ENCODE data around the gene VAV3.

VAV3 gene

DNA sequence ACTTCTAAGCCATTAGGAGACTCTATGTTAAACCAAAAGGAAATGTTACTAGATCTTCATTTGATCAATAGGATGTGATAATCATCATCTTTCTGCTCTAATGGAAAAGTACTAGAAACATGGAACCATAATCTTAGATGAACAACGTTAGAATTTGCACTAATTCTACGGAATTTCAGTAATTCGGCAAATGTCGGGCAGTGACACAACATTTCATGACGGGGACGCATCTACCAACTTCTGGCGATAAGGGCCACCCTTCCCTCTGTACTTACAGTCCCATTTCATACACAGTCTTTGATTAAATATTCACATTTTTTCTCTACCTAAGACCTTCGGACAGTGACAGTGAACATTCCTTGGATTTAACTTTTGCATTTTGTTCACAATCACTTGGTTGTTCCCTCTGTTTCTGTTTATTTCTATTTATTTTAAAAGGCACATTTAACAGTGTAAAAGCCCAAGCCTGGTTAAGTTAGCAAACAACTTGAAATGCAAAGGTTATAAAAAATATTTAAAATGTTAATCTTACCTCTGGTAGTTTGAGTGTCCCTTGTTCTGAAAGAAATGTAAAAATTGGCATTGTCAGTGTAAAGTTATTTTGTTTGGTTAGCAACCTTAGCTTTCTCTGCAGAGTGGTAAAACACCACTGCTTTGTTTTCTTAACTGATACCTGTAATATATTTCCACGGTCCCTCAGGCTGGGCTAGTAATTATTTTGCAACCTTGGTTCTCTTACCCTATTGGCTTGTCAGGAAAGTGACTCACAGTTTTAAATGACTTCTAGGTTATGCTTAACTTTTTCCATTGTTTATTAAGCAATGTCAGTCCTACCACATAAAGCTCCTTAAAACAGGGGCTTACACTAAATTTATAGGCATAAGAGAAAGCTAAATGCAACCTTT lies 276.9 kb downstream of the VAV3 start:
- no peaks in the 10 kb centered on the region for H3K27me3 Mint-ChIP-seq (ENCODE audit: low read depth, poor library complexity)
- DNase-seq = no peak
- H3K4me3 Mint-ChIP-seq = no peak overlapping the region
- H3K36me3 Mint-ChIP-seq (ENCODE audit: low read depth) = no peaks in the 10 kb centered on the region
- no peaks in the 10 kb centered on the region for H3K9me3 Mint-ChIP-seq
- TF ChIP-seq, protein P1, sequence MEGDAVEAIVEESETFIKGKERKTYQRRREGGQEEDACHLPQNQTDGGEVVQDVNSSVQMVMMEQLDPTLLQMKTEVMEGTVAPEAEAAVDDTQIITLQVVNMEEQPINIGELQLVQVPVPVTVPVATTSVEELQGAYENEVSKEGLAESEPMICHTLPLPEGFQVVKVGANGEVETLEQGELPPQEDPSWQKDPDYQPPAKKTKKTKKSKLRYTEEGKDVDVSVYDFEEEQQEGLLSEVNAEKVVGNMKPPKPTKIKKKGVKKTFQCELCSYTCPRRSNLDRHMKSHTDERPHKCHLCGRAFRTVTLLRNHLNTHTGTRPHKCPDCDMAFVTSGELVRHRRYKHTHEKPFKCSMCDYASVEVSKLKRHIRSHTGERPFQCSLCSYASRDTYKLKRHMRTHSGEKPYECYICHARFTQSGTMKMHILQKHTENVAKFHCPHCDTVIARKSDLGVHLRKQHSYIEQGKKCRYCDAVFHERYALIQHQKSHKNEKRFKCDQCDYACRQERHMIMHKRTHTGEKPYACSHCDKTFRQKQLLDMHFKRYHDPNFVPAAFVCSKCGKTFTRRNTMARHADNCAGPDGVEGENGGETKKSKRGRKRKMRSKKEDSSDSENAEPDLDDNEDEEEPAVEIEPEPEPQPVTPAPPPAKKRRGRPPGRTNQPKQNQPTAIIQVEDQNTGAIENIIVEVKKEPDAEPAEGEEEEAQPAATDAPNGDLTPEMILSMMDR (IDR thresholded peaks at IDR 0.05) = no peak
- H3K4me1 Mint-ChIP-seq = peaks cover 42% of the 10 kb centered on the region
- peak overlapping the region; percentile 90 for H3K27ac Mint-ChIP-seq

DNA sequence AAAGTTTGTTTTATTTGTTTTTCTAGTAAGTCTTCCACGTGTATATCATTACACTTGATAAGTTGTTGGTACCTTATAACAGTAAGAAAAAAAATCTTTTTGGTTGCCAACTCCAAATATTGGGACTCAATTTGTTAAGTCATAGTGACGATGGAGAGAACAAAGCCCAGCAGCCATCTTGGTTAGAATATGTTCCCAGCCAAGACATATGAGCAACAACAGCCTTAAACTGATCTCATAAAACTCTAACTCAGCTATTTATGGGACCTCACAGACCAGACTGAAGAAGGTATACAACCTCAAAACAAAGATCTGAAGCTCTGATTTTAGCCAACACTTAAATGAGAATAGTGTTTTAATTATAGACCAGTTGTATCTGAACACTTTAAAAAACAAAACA lies 281.3 kb downstream of the VAV3 start:
- Mint-ChIP-seq H3K4me3 (no peak overlapping the region), H3K27ac (no peak overlapping the region), H3K4me1 (peaks cover 29% of the 10 kb centered on the region), H3K36me3 (ENCODE audit: low read depth) (no peaks in the 10 kb centered on the region), H3K9me3 (no peaks in the 10 kb centered on the region), H3K27me3 (ENCODE audit: low read depth, poor library complexity) (no peaks in the 10 kb centered on the region)
- TF ChIP-seq, protein P1 (IDR thresholded peaks at IDR 0.05) = no peak
- DNase-seq = no peak

DNA sequence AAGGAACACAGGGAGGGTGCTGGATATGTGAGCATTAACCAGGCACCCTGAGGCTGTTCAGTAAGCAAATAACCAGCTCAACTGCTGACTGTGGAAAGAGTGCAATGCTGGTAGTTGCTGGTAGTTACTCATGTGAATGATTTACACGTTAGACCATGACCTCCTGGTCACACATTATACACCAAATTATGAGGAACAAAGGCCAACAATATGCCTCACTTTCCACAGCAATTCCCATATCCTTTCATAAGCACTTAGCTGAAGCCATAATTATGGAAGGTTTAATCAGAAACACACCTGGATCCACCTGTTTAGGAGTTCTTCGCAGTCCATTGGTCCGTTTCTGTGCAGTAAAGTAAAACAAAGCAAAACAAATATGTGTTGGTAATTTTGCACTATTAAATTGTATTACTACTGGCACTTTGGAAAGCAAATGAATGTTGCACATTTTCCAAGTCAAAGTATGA lies 281.8 kb downstream of the VAV3 start:
- TF ChIP-seq, protein P1 (IDR thresholded peaks at IDR 0.05) = no peak
- H3K27me3 Mint-ChIP-seq (ENCODE audit: low read depth, poor library complexity) = no peaks in the 10 kb centered on the region
- DNase-seq = no peak
- H3K4me3 Mint-ChIP-seq = no peak overlapping the region
- H3K4me1 Mint-ChIP-seq = peaks cover 25% of the 10 kb centered on the region
- H3K36me3 Mint-ChIP-seq (ENCODE audit: low read depth) = no peaks in the 10 kb centered on the region
- H3K27ac Mint-ChIP-seq = peak overlapping the region; percentile 69
- no peaks in the 10 kb centered on the region for H3K9me3 Mint-ChIP-seq

DNA sequence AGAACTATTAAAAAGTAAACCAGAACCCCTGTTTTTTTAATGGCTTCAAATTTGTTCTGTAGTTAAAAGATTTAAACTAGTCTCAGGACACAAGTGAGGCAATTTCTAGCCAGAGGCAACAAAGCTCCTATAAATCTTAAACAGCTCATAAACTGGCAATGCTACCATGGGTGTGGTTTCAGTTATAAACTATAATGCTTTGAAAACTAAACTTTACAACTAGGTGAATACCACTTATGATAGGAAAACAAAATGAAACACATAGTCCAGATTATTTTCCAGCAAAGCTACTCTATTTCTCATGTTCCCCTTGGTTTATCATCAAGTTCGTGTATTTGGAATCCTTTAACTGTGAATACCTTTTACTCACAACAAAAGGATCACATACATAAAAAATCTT lies 282.5 kb downstream of the VAV3 start:
- Mint-ChIP-seq H3K9me3 (no peaks in the 10 kb centered on the region), H3K27me3 (ENCODE audit: low read depth, poor library complexity) (no peaks in the 10 kb centered on the region), H3K4me3 (no peak overlapping the region), H3K27ac (peak overlapping the region; percentile 70), H3K4me1 (peaks cover 22% of the 10 kb centered on the region), H3K36me3 (ENCODE audit: low read depth) (no peaks in the 10 kb centered on the region)
- no peak for DNase-seq
- TF ChIP-seq, protein P1 (IDR thresholded peaks at IDR 0.05) = no peak

DNA sequence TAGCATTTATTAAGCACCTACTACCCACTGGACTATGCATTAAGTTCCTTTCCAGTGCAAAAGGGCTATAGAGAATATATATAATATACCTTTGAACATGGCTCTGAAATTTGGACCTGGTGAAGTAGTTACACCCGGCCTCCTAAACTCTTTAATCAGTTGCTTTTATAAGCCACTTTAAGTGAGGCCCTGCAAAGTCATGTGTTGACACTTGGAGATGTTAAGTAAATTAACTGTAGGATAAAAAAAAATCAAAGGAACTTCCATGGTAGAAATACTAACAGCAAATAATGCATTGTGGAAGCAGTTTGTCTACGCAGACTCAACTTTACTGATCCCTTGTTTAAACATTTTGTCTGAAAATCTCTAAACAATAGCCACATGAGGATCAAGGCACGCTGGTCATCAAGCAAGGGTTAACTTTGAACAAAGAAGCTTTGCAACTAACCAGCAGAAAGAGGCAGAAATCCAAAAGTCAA lies 283.9 kb downstream of the VAV3 start:
- Mint-ChIP-seq H3K27me3 (ENCODE audit: low read depth, poor library complexity) (no peaks in the 10 kb centered on the region), H3K4me3 (no peak overlapping the region), H3K36me3 (ENCODE audit: low read depth) (no peaks in the 10 kb centered on the region), H3K4me1 (peaks cover 22% of the 10 kb centered on the region), H3K9me3 (no peaks in the 10 kb centered on the region), H3K27ac (no peak overlapping the region)
- DNase-seq = no peak
- TF ChIP-seq, protein P1 (IDR thresholded peaks at IDR 0.05) = no peak
